ENCODE measurements around the gene SKAP1. TPM values are rescaled to one million over a fixed set of nuclear protein-coding genes. Genes with fewer than 3 reads are reported as not detected.

SKAP1 gene
- total and polyA plus RNA-seq, 2 experiments from 2014 or later = 0.27 TPM; not detected in 1

GRCh38 chr17:48470388-48471034 is 40.5 kb upstream of the SKAP1 start:
- Histone ChIP-seq H3K27ac (ENCODE audit: low read depth) (no peak overlapping the region), H3K9me2 (ENCODE audit: insufficient read depth) (no peaks in the 10 kb centered on the region), H4K20me1 (replicated peaks; ENCODE audit: insufficient read depth) (no peaks in the 10 kb centered on the region), H3F3A (replicated peaks; ENCODE audit: low read depth) (0 out of 2 replicates have a peak, but pooled peaks cover 3% of the 10 kb centered on the region), H3K36me3 (ENCODE audit: insufficient read depth) (no peaks in the 10 kb centered on the region), H3K79me2 (replicated peaks; ENCODE audit: insufficient read depth) (no peaks in the 10 kb centered on the region), H3K4me1 (ENCODE audit: insufficient read depth) (peaks cover 26% of the 10 kb centered on the region), H3K27me3 (ENCODE audit: insufficient read depth) (no peaks in the 10 kb centered on the region), H2AFZ (no peak overlapping the region), H3K4me3 (no peak overlapping the region), H3K4me2 (no peak overlapping the region)
- DNase-seq (ENCODE audit: low spot score) (peak; percentile 55), ATAC-seq (peak; percentile 39)
- H3K27me3 Mint-ChIP-seq (ENCODE audit: insufficient read depth, low read depth, poor library complexity) = peaks cover 11% of the 10 kb centered on the region
- H3K27ac Mint-ChIP-seq = no peak overlapping the region
- no peak for TF ChIP-seq STAT1 (IDR thresholded peaks at IDR 0.05; ENCODE audit: unreplicated experiment)
- TF ChIP-seq JUNB (IDR thresholded peaks at IDR 0.05; ENCODE audit: unreplicated experiment) = no peak
- TF ChIP-seq, protein P1, sequence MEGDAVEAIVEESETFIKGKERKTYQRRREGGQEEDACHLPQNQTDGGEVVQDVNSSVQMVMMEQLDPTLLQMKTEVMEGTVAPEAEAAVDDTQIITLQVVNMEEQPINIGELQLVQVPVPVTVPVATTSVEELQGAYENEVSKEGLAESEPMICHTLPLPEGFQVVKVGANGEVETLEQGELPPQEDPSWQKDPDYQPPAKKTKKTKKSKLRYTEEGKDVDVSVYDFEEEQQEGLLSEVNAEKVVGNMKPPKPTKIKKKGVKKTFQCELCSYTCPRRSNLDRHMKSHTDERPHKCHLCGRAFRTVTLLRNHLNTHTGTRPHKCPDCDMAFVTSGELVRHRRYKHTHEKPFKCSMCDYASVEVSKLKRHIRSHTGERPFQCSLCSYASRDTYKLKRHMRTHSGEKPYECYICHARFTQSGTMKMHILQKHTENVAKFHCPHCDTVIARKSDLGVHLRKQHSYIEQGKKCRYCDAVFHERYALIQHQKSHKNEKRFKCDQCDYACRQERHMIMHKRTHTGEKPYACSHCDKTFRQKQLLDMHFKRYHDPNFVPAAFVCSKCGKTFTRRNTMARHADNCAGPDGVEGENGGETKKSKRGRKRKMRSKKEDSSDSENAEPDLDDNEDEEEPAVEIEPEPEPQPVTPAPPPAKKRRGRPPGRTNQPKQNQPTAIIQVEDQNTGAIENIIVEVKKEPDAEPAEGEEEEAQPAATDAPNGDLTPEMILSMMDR (conservative IDR thresholded peaks at IDR 0.05; ENCODE audit: low read depth in 2 of 2) = 0 out of 4 replicates have a peak, but pooled peaks of 1 of the 2 experiments have one; percentile 27
- H3K9me3 Mint-ChIP-seq = no peaks in the 10 kb centered on the region; the same call in 2 of the 3 replicates
- H3K4me3 Mint-ChIP-seq = no peak overlapping the region
- peaks cover 27% of the 10 kb centered on the region for H3K4me1 Mint-ChIP-seq
- H3K36me3 Mint-ChIP-seq (ENCODE audit: low read depth) = no peaks in the 10 kb centered on the region

- peaks cover 13% of the 10 kb centered on the region for H3K27me3 Mint-ChIP-seq (ENCODE audit: insufficient read depth, low read depth, poor library complexity)
- Histone ChIP-seq H3K36me3 (ENCODE audit: insufficient read depth) (no peaks in the 10 kb centered on the region), H3K27ac (ENCODE audit: low read depth) (no peak overlapping the region), H3K4me3 (no peak overlapping the region), H3F3A (replicated peaks; ENCODE audit: low read depth) (0 out of 2 replicates have a peak, but pooled peaks cover 3% of the 10 kb centered on the region), H3K27me3 (ENCODE audit: insufficient read depth) (peaks cover 2% of the 10 kb centered on the region; the same call in 1 of the 2 replicates), H4K20me1 (replicated peaks; ENCODE audit: insufficient read depth) (no peaks in the 10 kb centered on the region), H3K9me2 (ENCODE audit: insufficient read depth) (no peaks in the 10 kb centered on the region), H3K79me2 (replicated peaks; ENCODE audit: insufficient read depth) (no peaks in the 10 kb centered on the region), H3K4me2 (no peak overlapping the region), H3K4me1 (ENCODE audit: insufficient read depth) (peaks cover 26% of the 10 kb centered on the region), H2AFZ (no peak overlapping the region)
- H3K9me3 Mint-ChIP-seq = no peaks in the 10 kb centered on the region; the same call in 2 of the 3 replicates
- H3K4me1 Mint-ChIP-seq = peaks cover 27% of the 10 kb centered on the region
- no peaks in the 10 kb centered on the region for H3K36me3 Mint-ChIP-seq (ENCODE audit: low read depth)
- no peak overlapping the region for H3K4me3 Mint-ChIP-seq
- H3K27ac Mint-ChIP-seq = no peak overlapping the region
- DNase-seq (ENCODE audit: low spot score) (no peak), ATAC-seq (no peak)
- TF ChIP-seq, protein P1 (conservative IDR thresholded peaks at IDR 0.05; ENCODE audit: low read depth in 2 of 2) = no peak
Measured at GRCh38 chr17:48469227-48469626, 39.2 kb upstream of the SKAP1 start.

DNA sequence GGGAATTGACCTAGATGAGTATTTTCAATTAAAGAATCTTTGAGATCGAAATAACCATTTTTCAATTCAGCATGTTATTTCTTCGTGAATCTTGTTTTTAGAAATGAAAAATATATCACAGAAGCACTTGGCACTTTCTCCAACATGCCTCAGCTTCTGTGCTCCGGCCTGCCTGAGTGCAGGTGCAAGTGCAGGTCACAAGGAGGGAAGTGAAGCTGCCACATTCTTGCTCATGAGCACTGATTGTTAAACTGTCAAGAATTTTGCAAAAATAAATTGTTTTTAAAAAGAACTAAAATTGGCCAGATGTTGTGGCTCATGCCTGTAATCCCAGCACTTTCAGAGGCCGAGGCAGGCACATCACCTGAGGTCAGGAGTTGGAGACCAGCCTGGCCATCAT is 38.3 kb upstream of the SKAP1 start:
- H3K27ac Mint-ChIP-seq = no peak overlapping the region
- no peak for TF ChIP-seq POLR2AphosphoS5 (IDR thresholded peaks at IDR 0.05; ENCODE audit: low read depth)
- TF ChIP-seq ETS1 (IDR thresholded peaks at IDR 0.05) = no peak
- no peak for TF ChIP-seq STAT1 (IDR thresholded peaks at IDR 0.05; ENCODE audit: unreplicated experiment)
- no peak for TF ChIP-seq REST (IDR thresholded peaks at IDR 0.05; ENCODE audit: unreplicated experiment)

More for the DNA sequence above, 38.3 kb upstream of the SKAP1 start:
- peaks cover 13% of the 10 kb centered on the region for H3K27me3 Mint-ChIP-seq (ENCODE audit: insufficient read depth, low read depth, poor library complexity)
- no peaks in the 10 kb centered on the region for H3K9me2 ChIP-seq (ENCODE audit: insufficient read depth)
- no peak overlapping the region for H3K27ac ChIP-seq (ENCODE audit: low read depth)
- no peaks in the 10 kb centered on the region for H4K20me1 ChIP-seq (replicated peaks; ENCODE audit: insufficient read depth)
- H3K36me3 Mint-ChIP-seq (ENCODE audit: low read depth) = no peaks in the 10 kb centered on the region
- DNase-seq (ENCODE audit: low spot score) (no peak), ATAC-seq (no peak)
- no peak overlapping the region for H3K4me3 Mint-ChIP-seq
- no peaks in the 10 kb centered on the region for H3K36me3 ChIP-seq (ENCODE audit: insufficient read depth)
- peaks cover 7% of the 10 kb centered on the region; the same call in 1 of the 2 replicates for H3K27me3 ChIP-seq (ENCODE audit: insufficient read depth)
- no peak overlapping the region for H3K4me2 ChIP-seq
- no peaks in the 10 kb centered on the region for H3K79me2 ChIP-seq (replicated peaks; ENCODE audit: insufficient read depth)
- H3K9me3 Mint-ChIP-seq = no peaks in the 10 kb centered on the region; the same call in 2 of the 3 replicates
- peaks cover 26% of the 10 kb centered on the region for H3K4me1 ChIP-seq (ENCODE audit: insufficient read depth)
- 0 out of 2 replicates have a peak, but pooled peaks cover 3% of the 10 kb centered on the region for H3F3A ChIP-seq (replicated peaks; ENCODE audit: low read depth)
- no peak overlapping the region for H3K4me3 ChIP-seq
- peaks cover 27% of the 10 kb centered on the region for H3K4me1 Mint-ChIP-seq
- no peak overlapping the region for H2AFZ ChIP-seq

Data from GM23338 (cell line).